SH-SY5Y (cell line): ENCODE measurements around the gene SPHKAP.

Source experiments
- GATA2 ChIP-seq: IDR thresholded peaks from 2 replicates; pipeline ENCODE4 v1.6.1; 2011; ENCODE audit warnings: mild to moderate bottlenecking, low read depth, low read length
- GATA3 ChIP-seq: IDR thresholded peaks from 2 replicates; pipeline ENCODE4 v1.6.1; 2011; ENCODE audit warnings: low read depth, mild to moderate bottlenecking, low read length, moderate library complexity

SPHKAP gene

DNA sequence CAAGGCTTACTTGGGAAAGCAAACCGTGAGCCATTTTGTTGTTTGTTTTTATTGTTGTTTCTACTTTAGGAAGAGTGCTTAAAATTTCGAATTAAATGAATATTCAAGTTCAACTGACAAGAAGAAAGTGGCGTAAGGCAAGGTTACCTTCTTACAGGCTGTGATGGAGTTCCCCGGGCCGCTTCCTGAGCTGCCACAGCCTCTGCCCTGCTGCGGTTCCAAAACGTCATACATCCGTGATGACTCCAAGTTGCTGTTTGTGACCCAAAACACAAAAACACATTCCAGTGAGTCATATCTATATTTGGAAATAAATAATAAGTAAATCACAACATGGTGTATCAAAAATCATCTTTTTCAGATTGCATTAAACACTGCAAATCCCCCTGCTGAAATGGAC lies 49.7 kb downstream of the SPHKAP start:
- TF ChIP-seq GATA3, result no peak

DNA sequence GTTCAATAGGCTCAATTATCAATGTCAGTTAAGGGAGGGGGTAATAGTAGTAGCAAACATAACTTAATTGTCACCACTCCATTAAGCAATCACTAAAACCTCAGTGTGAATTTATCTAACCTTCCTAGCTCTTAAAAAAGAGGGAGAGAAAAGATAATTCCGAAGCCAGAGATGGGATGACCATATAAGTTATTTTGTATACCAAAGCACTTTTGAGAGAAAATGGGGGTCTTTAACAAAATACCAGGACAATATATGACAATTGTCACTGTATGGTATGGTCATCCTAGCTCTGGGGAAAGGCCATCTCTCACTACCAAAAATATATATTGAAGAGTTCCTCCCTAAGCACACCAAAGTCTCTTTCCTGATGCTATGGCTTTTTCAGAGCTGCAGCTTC lies 55.1 kb downstream of the SPHKAP start:
- TF ChIP-seq GATA2, result no peak
- no peak for TF ChIP-seq GATA3

DNA sequence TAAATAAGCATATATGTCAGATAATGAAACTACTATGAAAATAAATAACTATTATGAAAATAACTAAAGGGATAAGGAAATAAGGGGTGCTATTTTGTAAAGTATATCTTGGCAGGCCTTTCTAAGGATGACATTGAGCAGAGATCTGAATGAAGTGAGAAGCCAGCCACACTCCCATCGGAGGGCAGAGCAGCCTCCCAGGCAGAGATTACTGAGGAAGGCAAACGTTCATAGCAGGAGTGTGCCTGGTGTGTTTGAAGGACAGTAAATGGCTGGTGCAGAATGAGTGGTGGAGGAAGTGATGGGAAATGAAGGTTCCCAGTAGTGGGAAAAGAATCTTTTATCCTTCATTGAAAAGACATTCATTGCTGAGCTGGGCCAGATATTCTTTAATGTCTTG lies 62.5 kb downstream of the SPHKAP start:
- TF ChIP-seq GATA2 (no peak), GATA3 (no peak)

DNA sequence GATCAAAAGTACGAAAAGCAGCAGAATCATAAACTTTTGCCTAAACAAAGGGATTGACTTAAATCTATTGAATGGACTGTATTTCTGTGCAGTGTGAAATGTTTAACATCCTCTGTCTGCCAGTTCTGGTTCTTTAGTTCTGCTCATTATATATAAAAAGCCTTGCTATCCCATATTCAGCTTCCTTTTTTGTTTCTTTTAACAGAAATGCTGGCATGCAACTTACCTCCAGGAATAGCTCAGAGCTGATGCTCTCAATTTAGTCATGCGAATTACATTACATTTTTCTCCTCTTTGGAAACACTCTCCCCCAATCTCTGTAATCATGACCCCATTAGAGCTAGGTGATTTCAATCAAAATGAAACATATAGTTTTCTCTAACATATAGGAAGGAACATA lies 73.6 kb downstream of the SPHKAP start:
- TF ChIP-seq GATA2, result no peak

DNA sequence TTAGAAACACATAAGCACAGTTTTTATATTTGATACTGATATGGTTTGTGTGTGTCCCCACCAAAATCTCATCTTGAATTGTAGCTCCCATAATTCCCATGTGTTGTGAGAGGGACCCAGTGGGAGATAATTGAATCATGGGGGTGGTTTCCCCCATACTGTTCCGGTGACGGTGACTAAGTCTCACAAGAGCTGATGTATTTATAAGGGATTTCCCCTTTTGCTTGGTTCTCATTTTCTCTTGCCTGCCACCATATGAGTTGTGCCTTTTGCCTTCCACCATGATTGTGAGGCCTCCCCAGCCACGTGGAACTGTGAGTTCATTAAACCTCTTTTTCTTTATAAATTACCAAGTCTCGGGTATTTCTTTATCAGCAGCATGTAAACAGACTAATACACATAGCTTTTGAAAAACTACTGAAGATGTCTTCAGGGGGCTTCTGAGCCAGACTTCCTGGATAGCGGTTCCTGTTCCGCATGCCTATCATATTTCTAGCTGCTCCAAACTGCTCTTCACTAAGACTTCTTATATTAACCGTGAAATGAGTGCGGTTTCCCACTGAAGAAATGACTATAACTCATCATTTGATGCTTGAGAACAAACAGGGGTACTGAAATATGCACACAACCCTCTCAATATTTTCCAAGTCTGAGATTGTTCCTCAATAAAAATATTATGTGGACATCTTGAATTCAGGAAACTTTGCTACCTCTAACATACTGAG lies 75.8 kb downstream of the SPHKAP start:
- TF ChIP-seq GATA3 (no peak), GATA2 (no peak)

DNA sequence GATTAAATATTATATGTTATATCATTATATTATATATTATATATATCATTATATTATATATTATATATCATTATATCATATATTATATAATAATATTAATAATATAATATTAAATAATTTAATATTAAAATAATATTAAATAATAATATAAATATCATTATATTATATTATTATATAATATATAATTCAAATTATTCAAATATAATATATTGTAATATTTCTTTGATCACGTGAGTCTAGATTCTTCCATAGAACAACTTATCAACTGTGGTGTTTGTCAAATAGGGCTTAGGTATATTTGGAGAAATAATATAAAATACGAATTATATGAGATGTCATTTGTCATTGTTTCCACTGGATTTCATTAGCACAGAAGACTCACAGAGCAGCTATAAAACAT lies 77.3 kb downstream of the SPHKAP start:
- TF ChIP-seq GATA3 (no peak), GATA2 (no peak)

DNA sequence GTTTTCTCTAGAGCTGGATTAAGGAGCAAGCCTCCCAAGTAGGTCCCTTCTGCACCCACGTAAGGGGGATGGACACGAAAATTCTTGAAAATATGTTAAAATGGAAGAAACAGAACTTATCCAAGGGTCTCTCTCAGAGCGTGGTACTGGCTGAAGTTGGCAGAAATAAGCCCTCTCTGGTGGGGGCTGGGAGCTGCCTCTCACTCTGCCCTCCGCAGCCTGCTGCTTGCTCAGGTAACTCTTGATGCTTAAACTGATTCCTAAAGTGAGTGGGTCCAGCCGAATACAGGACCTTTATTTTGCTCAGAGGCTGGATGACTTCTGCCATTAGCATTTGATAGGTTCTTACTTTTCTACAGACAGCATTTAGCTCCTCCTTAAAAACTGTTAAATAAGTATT lies 78.1 kb downstream of the SPHKAP start:
- TF ChIP-seq GATA3 (no peak), GATA2 (no peak)

DNA sequence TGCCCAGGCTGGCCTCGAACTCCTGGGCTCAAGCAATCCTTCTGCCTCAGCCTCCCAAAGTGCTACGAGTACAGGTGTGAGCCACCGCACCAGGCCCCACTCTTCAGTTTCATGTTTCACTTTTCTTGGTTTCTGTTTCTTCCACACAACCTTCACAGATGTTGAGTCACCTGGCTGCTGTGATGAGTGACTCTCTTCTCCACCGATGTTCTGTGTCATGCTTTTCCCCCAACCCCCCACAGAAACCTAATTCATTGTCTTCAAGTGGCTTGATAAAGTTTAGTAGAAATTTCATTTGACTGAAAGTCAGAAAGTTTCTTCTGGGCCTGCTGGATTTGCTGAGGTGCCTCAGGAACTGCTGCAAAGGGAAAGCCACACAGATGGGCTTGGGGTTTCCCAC lies 78.5 kb downstream of the SPHKAP start:
- TF ChIP-seq GATA3 (no peak), GATA2 (no peak)

DNA sequence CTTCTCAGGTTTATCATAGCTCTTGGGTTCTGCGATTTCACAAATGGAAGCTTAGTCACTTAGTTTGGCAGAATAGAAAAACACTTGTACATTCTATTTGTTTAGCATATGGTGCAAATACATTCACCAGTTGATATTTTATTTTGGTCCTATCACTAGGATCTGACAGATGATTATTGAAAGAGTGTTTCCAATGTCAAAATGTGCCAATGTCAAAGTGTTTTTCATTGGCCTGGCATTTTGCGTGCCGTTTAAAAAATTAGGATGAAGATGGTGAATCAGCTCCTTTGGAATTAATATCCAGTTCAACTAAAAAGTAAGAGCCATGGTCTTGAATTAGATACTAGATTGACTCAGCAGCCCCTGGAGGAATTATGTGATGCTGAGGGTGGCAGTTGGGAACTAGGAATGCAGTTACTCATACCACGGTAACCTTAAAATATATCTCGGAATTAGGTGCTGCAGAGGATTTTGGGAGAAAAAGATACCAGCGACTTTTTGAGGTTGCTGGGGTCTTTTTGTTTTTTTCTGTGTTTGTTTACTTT lies 87.0 kb downstream of the SPHKAP start:
- TF ChIP-seq GATA2 (no peak), GATA3 (no peak)

DNA sequence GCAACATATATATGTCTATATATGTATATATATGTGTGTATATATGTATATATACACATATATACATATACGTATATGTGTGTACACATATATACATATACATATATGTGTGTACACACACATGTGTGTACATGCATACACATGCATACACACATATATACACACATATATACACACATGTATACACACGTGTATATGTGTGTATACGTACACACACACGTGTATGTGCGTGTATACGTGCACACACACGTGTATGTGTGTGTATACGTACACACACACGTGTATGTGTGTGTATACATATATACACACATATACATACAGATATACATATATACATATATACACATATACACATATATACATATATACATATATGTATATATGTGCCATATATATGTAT lies 89.4 kb downstream of the SPHKAP start:
- TF ChIP-seq GATA3, result no peak
- no peak for TF ChIP-seq GATA2

DNA sequence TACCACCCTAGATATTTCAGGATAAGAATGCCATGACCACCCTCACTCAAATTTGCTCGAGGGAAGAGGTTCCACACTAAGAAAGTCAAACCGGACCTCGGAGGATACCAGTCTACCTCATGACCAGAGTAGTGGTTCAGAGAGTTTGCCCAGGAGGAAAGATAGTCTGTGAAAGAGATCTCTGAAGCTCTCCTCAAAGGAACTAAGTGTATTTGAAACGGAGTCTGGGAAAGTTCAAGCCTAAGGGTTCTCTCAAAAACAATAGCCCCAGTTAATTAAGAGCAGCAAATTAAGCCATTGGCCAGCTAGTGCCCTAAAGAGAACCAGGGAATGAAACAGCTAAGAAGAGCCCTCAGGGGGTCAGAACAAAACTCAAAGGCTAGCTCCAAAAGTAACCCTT lies 94.9 kb downstream of the SPHKAP start:
- TF ChIP-seq GATA3 (no peak), GATA2 (no peak)

DNA sequence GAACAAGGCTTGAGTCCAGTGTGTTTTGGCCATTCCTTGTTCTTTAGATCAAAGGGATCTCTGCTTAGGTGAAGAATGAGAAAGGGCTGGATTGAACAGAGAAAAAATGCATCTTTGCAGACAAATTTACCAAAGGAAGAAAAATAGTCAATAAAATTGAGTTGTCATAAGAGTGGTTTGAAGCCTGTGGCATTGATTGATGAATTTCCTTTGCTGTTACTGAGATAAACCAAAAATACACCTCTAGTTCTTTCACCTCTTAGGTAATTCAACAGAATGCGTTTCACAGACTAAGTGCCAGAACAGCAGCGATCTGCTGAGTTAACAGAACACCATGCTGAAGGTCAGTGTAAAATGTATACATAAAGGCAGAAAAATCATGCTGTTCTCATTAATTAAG lies 96.8 kb downstream of the SPHKAP start:
- TF ChIP-seq GATA3 (no peak), GATA2 (no peak)

DNA sequence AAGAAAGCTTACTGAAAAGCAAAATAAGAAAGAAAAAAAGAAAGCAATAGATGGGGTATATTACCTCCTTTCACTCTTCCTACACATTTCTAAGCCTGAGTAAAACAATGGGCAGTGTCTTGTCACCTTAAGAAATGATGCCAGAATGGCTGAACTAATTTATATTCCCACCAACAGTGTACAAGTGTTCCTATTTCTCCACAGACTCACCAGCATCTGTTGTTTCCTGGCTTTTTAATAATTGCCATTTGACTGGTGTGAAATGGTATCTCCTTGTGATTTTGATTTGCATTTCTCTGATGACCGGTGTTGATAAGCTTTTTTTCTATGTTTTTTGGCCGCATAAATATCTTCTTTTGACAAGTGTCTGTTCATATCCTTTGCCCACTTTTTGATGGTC lies 98.4 kb downstream of the SPHKAP start:
- TF ChIP-seq GATA3, result no peak
- TF ChIP-seq GATA2, result no peak

DNA sequence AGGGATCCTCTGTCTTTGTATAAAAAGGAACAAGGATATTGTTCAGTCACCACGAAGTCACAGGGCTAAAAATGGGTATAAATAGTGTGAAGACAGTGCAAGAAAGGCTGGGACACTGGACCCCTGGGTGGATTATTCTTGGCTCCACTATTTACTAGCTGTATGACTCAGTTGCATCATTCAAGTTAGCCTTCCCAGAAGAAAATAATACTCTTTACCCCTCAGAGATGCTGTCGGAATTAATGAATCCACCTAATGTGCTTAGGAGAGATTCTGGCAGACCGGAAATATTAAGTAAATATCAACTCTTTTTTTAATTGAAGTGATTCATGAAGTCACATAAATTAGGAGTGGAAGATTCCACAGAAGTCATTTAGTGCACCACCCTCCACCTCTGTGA lies 98.9 kb downstream of the SPHKAP start:
- no peak for TF ChIP-seq GATA3
- no peak for TF ChIP-seq GATA2

DNA sequence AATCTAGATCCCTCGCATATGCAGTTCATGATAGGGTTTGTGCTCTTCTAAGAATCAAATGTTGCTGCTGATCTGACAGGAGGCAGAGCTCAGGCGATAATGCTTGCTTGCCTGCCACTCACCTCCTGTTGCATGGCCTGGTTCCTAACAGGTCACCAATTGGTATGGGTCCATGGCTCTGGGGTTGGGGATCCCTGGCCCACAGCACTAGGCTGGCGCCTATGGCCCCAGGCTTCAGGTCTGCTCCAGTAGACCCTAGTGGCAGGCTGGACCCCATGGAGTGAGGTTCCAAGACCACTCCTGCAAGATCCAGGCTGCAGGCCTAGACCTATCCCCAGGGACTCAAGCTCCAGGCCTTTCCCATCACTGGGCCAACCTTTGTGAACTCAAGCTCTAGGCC lies 102.3 kb downstream of the SPHKAP start:
- TF ChIP-seq GATA2 (no peak), GATA3 (no peak)

DNA sequence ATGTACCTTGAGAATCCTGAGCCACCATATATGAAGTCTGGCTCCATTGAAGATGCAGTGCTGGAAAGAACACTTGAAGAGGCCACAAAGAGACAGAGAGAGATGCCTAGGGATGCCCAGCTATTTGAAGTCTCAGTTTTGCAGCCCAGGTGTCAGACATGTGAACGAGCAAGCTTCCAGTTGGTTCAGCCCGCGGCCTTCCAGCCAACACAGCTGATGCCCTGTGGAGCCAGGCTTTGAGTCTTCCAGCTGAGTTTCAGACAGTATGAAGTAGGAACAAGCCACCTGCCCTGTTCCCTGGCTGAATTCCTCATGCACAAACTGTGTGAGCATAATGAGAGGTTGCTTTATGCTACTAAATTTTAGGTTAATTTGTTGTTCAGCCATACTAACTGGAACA lies 108.8 kb downstream of the SPHKAP start:
- no peak for TF ChIP-seq GATA2
- no peak for TF ChIP-seq GATA3
